Motor neuron (in vitro differentiated cells): ENCODE measurements around the gene NPHP1. TPM values are rescaled to one million over a fixed set of nuclear protein-coding genes. Genes with fewer than 3 reads are reported as not detected.

Source experiments
- ATAC-seq, 8 experiments: fragments of 200-7000 bp; cut with Tn5 transposase; replicated peaks in 6 of 8; 2 replicates each; pipeline ENCODE4 v1.8.0; 2021; ENCODE audit warnings: mild to moderate bottlenecking in 8 of 8, moderate library complexity in 8 of 8
- H3K27ac ChIP-seq, 2 donors: fragments of 250-450 bp; sonication (Bioruptor Pico); 2 replicates each; pipeline ENCODE4 v1.9.0; 2021; ENCODE audit warnings: antibody characterized with exemption in 2 of 2, mild to moderate bottlenecking in 2 of 2, moderate library complexity in 1 of 2
- H3K4me1 ChIP-seq, 2 donors: fragments of 250-450 bp; sonication (Bioruptor Pico); replicated peaks in 1 of 2; 2 replicates each; pipeline ENCODE4 v1.6.1; 2021; ENCODE audit warnings: antibody characterized with exemption in 2 of 2, mild to moderate bottlenecking in 2 of 2, moderate library complexity in 1 of 2
- H3K4me3 ChIP-seq, 5 donors: fragments of 250-450 bp; sonication (Bioruptor Pico); 2 replicates each; pipeline ENCODE4 v1.9.0; 2021; ENCODE audit warnings: antibody characterized with exemption in 5 of 5, mild to moderate bottlenecking in 5 of 5, moderate library complexity in 4 of 5
- WGBS, 10 experiments: fragments of 450-650 bp; shearing (Covaris generic); methylation state at CpG; one replicate each; pipeline ENCODE4 v1.0.0; 2022; 5-methylcytosine and 5-hydroxymethylcytosine counted together
- in situ Hi-C, 9 experiments: fragments of 400-800 bp; cut with MboI; loops; one replicate each; pipeline ENCODE4 v1.15.0; 2021; ENCODE audit warnings: low sequenced_read_pairs in 9 of 9, low pct_unique_long_range_greater_than_20kb in 2 of 9; ENCODE audit not compliant: unreplicated experiment in 9 of 9
- total RNA-seq, 8 experiments: library from RNA; unstranded; fragments of 300-600 nt; gene quantifications; 2 replicates each; pipeline versions ENCODE4 v1.2.3 to v1.2.4, GENCODE V29; 2022

NPHP1 gene
- total RNA-seq, 8 experiments from 2014 or later: 1.9 to 24.2 (median 4.6) TPM

GRCh38 chr2:110143982-110144381, 60.8 kb downstream of the NPHP1 start:
- Histone ChIP-seq H3K4me1 (no peaks in the 10 kb centered on the region), H3K4me3 (no peak overlapping the region), H3K27ac (no peak overlapping the region)
- in situ Hi-C loops: no loop called here
- ATAC-seq: no peak

DNA sequence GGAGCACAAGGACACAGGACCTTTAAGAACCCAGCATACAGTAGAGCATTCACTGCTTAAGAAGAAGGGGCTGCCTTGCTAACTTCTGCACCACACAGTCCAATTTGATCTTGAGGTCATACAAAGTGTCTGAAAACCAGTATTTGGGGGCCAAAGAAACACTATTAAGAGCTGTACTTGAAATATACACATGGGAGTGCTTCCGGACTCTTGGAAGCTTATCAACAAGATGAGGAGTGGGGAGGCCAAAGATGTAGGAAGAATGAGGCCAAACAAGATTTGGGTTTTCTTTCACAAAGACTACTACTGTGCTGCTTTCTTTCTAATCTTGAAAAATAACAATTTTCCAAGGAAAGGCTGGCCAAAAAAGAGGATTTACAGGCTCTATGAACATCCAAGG, 64.4 kb downstream of the NPHP1 start:
- WGBS, 10 experiments: 83 to 100% (median 100%) methylated on average over 1 of the region's 1 CpG; no CpG with 5 or more reads in 4 of the 10 experiments
- H3K4me3 ChIP-seq: no peak overlapping the region
- H3K27ac ChIP-seq: no peak overlapping the region
- in situ Hi-C loops: no loop called here
- no peaks in the 10 kb centered on the region for H3K4me1 ChIP-seq
- ATAC-seq: no peak

DNA sequence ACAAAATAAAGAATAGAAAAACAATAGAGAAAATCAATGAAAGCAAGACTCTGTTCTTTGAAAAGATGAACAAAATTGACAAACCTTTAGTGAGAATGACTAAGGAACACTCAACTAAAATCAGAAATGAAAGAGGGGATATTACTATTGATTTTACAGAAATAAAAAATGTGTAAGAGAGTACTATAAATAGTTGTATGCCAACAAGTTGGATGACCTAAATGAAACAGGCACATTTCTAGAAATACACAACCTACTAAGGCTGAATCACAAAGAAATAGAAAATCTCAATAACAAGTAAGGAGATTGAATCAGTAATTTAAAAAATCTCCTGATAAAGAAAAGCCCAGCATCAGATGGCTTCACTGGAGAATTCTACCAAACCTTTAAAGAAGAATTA, 70.8 kb downstream of the NPHP1 start:
- H3K4me3 ChIP-seq: no peak overlapping the region
- H3K4me1 ChIP-seq: no peaks in the 10 kb centered on the region
- no peak overlapping the region for H3K27ac ChIP-seq
- ATAC-seq: no peak
- in situ Hi-C loops: no loop called here

GRCh38 chr2:110131166-110131565, 73.6 kb downstream of the NPHP1 start:
- 22 to 100% (median 83%) methylated on average over 1 to 2 of the region's 2 CpGs; no CpG with 5 or more reads in 2 of the 10 experiments for WGBS, 10 experiments
- in situ Hi-C loops: no loop called here
- Histone ChIP-seq H3K4me1 (no peaks in the 10 kb centered on the region), H3K4me3 (no peak overlapping the region), H3K27ac (no peak overlapping the region)
- ATAC-seq: peak in 2 of 8 experiments; percentile 41 to 56

GRCh38 chr2:110130757-110131156, 74.1 kb downstream of the NPHP1 start:
- in situ Hi-C loops: no loop called here

GRCh38 chr2:110126906-110127305, 77.9 kb downstream of the NPHP1 start:
- in situ Hi-C loops: no loop called here
- WGBS, 10 experiments: 0 to 56% (median 33%) methylated on average over 1 to 2 of the region's 2 CpGs; no CpG with 5 or more reads in 1 of the 10 experiments
- H3K27ac ChIP-seq: no peak overlapping the region
- no peak overlapping the region for H3K4me3 ChIP-seq
- peak in 1 of 8 experiments; percentile 16 for ATAC-seq
- no peaks in the 10 kb centered on the region for H3K4me1 ChIP-seq

More at GRCh38 chr2:110130757-110131156, 74.1 kb downstream of the NPHP1 start:
- WGBS, 10 experiments: 10 to 100% (median 53%) methylated on average over 1 to 2 of the region's 2 CpGs; no CpG with 5 or more reads in 2 of the 10 experiments
- H3K4me1 ChIP-seq: no peaks in the 10 kb centered on the region
- H3K27ac ChIP-seq: no peak overlapping the region
- peak in 3 of 8 experiments; percentile 59 to 77 (median 71) for ATAC-seq
- H3K4me3 ChIP-seq: no peak overlapping the region

- Histone ChIP-seq H3K4me3 (no peak overlapping the region), H3K27ac (no peak overlapping the region), H3K4me1 (no peaks in the 10 kb centered on the region)
- 17 to 100% (median 81%) methylated on average over 2 to 4 of the region's 4 CpGs; no CpG with 5 or more reads in 2 of the 10 experiments for WGBS, 10 experiments
- in situ Hi-C loops: no loop called here
- no peak for ATAC-seq
Measured at GRCh38 chr2:110126086-110126773, 78.6 kb downstream of the NPHP1 start.

- WGBS, 10 experiments: 61 to 100% (median 86%) methylated on average over 1 to 6 of the region's 6 CpGs
- peak in 1 of 8 experiments; percentile 40 for ATAC-seq
- in situ Hi-C loops: no loop called here
- H3K27ac ChIP-seq: no peak overlapping the region
- no peak overlapping the region for H3K4me3 ChIP-seq
- H3K4me1 ChIP-seq: no peaks in the 10 kb centered on the region
Measured at GRCh38 chr2:110124939-110125691, 79.7 kb downstream of the NPHP1 start.

- WGBS, 10 experiments: 54 to 100% (median 100%) methylated on average over 1 to 4 of the region's 4 CpGs; no CpG with 5 or more reads in 2 of the 10 experiments
- in situ Hi-C loops: no loop called here
- no peak overlapping the region for H3K4me3 ChIP-seq
- H3K27ac ChIP-seq: no peak overlapping the region
- ATAC-seq: no peak
- H3K4me1 ChIP-seq: no peaks in the 10 kb centered on the region
Measured at GRCh38 chr2:110124038-110124825, 80.6 kb downstream of the NPHP1 start.

GRCh38 chr2:110121592-110121991, 83.2 kb downstream of the NPHP1 start:
- ATAC-seq: no peak
- in situ Hi-C loops: no loop called here
- Histone ChIP-seq H3K27ac (no peak overlapping the region), H3K4me1 (no peaks in the 10 kb centered on the region), H3K4me3 (no peak overlapping the region)
- WGBS, 10 experiments: 77 to 100% (median 95%) methylated on average over 1 to 3 of the region's 3 CpGs; no CpG with 5 or more reads in 1 of the 10 experiments

DNA sequence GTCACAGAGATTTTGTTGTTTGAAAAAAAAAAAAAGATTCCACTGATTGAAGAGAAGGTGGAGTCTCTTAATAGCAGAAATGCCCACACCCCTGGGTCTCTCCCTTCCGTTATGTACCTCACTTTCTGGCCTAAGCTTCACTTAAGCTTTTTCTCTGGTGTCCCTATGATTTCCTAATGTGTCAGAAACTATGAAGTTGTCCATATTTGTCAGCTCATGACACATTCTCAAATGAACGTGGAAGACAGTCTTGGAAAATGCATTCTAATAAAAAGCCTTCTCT, 83.8 kb downstream of the NPHP1 start:
- WGBS, 10 experiments: 36 to 100% (median 100%) methylated on average over 1 to 2 of the region's 2 CpGs; no CpG with 5 or more reads in 3 of the 10 experiments
- Histone ChIP-seq H3K4me3 (no peak overlapping the region), H3K27ac (no peak overlapping the region), H3K4me1 (no peaks in the 10 kb centered on the region)
- in situ Hi-C loops: no loop called here
- peak in 2 of 8 experiments; percentile 22 to 37 for ATAC-seq

GRCh38 chr2:110120171-110121051, 84.4 kb downstream of the NPHP1 start:
- H3K4me1 ChIP-seq: no peaks in the 10 kb centered on the region
- peak in 2 of 8 experiments; percentile 8 to 33 for ATAC-seq
- no peak overlapping the region for H3K27ac ChIP-seq
- no peak overlapping the region for H3K4me3 ChIP-seq
- in situ Hi-C loops: no loop called here
- 17 to 100% (median 70%) methylated on average over 1 to 5 of the region's 11 CpGs; no CpG with 5 or more reads in 3 of the 10 experiments for WGBS, 10 experiments
